ENCODE data around the gene DEFB119. TPM values are rescaled to one million over a fixed set of nuclear protein-coding genes. Genes with fewer than 3 reads are reported as not detected.
"Not testable (repeated sequence)": the region's sequence is repeated elsewhere in the genome, so short reads cannot be mapped to it uniquely, and the experiment has no call there.

The DEFB119 gene
- total and polyA plus RNA-seq, 9 of the 15 experiments (the other 6 are each of a cell fraction or from before 2014, with no cell fraction given), result not detected

DNA sequence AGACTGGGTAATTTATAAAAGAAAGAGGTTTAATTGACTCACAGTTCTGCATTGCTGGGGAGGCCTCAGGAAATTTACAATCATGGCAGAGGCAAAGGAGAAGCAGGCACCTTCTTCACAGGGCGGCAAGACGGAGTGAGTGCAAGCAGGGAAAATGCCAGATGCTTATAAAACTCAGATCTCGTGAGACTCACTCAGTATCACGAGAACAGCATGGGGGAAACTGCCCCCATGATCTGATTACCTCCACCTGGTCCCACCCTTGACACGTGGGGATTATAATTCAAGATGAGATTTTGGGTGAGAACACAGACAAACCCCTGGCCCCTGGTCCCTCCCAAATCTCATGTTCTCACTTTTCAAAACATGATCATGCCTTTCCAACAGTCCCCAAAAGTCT lies 26.1 kb downstream of the DEFB119 start:
- H3K9me3 ChIP-seq (replicated peaks; ENCODE audit: control insufficient read depth, insufficient read depth, low read depth, low read length); H3K36me3 ChIP-seq (ENCODE audit: control insufficient read depth, insufficient read depth, low read length); H3K4me2 ChIP-seq (ENCODE audit: insufficient read depth, low read length); H3K9ac ChIP-seq (ENCODE audit: insufficient read depth in 1 of 2, low read depth in 2 of 2, low read length in 2 of 2); H3K27me3 ChIP-seq (ENCODE audit: control insufficient read depth in 2 of 2, insufficient read depth in 2 of 2, low read length in 2 of 2); H3K27ac ChIP-seq (ENCODE audit: extremely low read depth, low read depth, low read length); H3K4me3 ChIP-seq; ATAC-seq; H3K9me1 ChIP-seq (ENCODE audit: control insufficient read depth, insufficient read depth, low read length); CTCF ChIA-PET (ENCODE audit: low intra/inter-chr PET ratio); DNase-seq (ENCODE audit: extremely low read depth in 1 of 4, low spot score in 3 of 4); BruUV-seq (replicated peaks); in situ Hi-C loops (cut with MboI); H4K20me1 ChIP-seq (replicated peaks; ENCODE audit: control insufficient read depth, insufficient read depth, low read length); FAIRE-seq; H2AFZ ChIP-seq (ENCODE audit: low read depth, low read length); intact Hi-C loops (cut with micrococcal nuclease); H3K4me1 ChIP-seq (replicated peaks in 1 of 2; ENCODE audit: control insufficient read depth in 2 of 2, insufficient read depth in 2 of 2, low read length in 2 of 2); H3K79me2 ChIP-seq (ENCODE audit: control insufficient read depth, insufficient read depth, low read length); POLR2A ChIA-PET: not testable (repeated sequence)
- TF ChIP-seq CHD2 (IDR thresholded peaks at IDR 0.05; ENCODE audit: low read depth, low read length) (peak; percentile 89), RBM25 (IDR thresholded peaks at IDR 0.05; ENCODE audit: low read depth, low read length, severe bottlenecking) (peak; percentile 5)
- 0% methylated on average over 5 of the region's 5 CpGs for WGBS (ENCODE audit: insufficient coverage, low coverage, missing lambda C conversion rate)

DNA sequence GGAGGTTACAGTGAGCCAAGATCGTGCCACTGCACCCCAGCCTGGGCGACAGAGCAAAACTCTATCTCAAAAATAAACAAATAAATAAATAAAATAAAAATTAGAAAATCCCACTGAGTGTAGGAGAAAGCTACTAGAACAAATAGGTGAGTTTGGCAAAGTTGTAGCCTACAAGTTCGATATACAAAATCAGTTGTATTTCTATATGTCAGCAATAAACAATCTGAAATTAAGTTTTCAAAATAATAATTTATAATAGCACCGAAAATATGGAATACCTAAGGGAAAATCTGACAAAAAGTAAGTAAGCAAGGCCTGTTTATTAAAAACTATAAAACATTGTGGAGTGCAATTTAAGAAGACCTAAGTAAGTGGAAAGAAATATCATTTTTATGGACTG lies 27.1 kb downstream of the DEFB119 start:
- H3K79me2 ChIP-seq (ENCODE audit: control insufficient read depth, insufficient read depth, low read length), result no peaks in the 10 kb centered on the region
- no peak overlapping the region for H3K27ac ChIP-seq (ENCODE audit: extremely low read depth, low read depth, low read length)
- ChIA-PET CTCF (ENCODE audit: low intra/inter-chr PET ratio) (no interaction called here), POLR2A (no interaction called here)
- BruUV-seq (replicated peaks), result no TSS peak
- H3K4me2 ChIP-seq (ENCODE audit: insufficient read depth, low read length), result no peak overlapping the region
- in situ Hi-C loops (cut with MboI) (no loop called here), intact Hi-C loops (cut with micrococcal nuclease) (no loop called here)
- no peak overlapping the region for H3K9ac ChIP-seq (ENCODE audit: insufficient read depth in 1 of 2, low read depth in 2 of 2, low read length in 2 of 2)
- no peak overlapping the region for H2AFZ ChIP-seq (ENCODE audit: low read depth, low read length)
- H3K36me3 ChIP-seq (ENCODE audit: control insufficient read depth, insufficient read depth, low read length), result no peaks in the 10 kb centered on the region
- TF ChIP-seq, protein P1, sequence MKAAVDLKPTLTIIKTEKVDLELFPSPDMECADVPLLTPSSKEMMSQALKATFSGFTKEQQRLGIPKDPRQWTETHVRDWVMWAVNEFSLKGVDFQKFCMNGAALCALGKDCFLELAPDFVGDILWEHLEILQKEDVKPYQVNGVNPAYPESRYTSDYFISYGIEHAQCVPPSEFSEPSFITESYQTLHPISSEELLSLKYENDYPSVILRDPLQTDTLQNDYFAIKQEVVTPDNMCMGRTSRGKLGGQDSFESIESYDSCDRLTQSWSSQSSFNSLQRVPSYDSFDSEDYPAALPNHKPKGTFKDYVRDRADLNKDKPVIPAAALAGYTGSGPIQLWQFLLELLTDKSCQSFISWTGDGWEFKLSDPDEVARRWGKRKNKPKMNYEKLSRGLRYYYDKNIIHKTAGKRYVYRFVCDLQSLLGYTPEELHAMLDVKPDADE (conservative IDR thresholded peaks at IDR 0.05; ENCODE audit: control insufficient read depth, low read depth, low read length), result no peak
- peak; percentile 61; the same call in 1 of the 2 replicates for TF ChIP-seq ZNF316 (IDR thresholded peaks at IDR 0.05)
- no peaks in the 10 kb centered on the region for H4K20me1 ChIP-seq (replicated peaks; ENCODE audit: control insufficient read depth, insufficient read depth, low read length)
- FAIRE-seq (no peak), DNase-seq (ENCODE audit: extremely low read depth in 1 of 4, low spot score in 3 of 4) (no peak), ATAC-seq (no peak)
- no peaks in the 10 kb centered on the region for H3K9me3 ChIP-seq (replicated peaks; ENCODE audit: control insufficient read depth, insufficient read depth, low read depth, low read length)
- H3K9me1 ChIP-seq (ENCODE audit: control insufficient read depth, insufficient read depth, low read length), result no peaks in the 10 kb centered on the region
- H3K4me3 ChIP-seq, result no peak overlapping the region
- no peaks in the 10 kb centered on the region for H3K4me1 ChIP-seq (replicated peaks in 1 of 2; ENCODE audit: control insufficient read depth in 2 of 2, insufficient read depth in 2 of 2, low read length in 2 of 2)
- WGBS (ENCODE audit: insufficient coverage, low coverage, missing lambda C conversion rate), result 2% methylated on average over 4 of the region's 4 CpGs
- H3K27me3 ChIP-seq (ENCODE audit: control insufficient read depth in 2 of 2, insufficient read depth in 2 of 2, low read length in 2 of 2), result no peaks in the 10 kb centered on the region
